Lung (tissue), 12 donors: Measurements from ENCODE around the gene HAUS8. TPM values are rescaled to one million over a fixed set of nuclear protein-coding genes. Genes with fewer than 3 reads are reported as not detected.

Experiments
- ATAC-seq: fragments of 200-7000 bp; cut with Tn5 transposase; one replicate; pipeline ENCODE4 v1.9.1; 2020; ENCODE audit warnings: moderate number of reproducible peaks; ENCODE audit not compliant: insufficient read depth, low FRiP score
- DNase-seq, 3 donors: peaks; one replicate each; pipeline ENCODE4 v3.0.0-alpha.2; 2013 to 2017
- H3K27ac ChIP-seq, 2 donors: one replicate each; pipeline ENCODE4 v1.5.1; 2013; ENCODE audit warnings: mild to moderate bottlenecking in 2 of 2, moderate library complexity in 2 of 2, control low read depth in 1 of 2, inconsistent platforms in 1 of 2, low read depth in 1 of 2, low read length in 1 of 2
- H3K27me3 ChIP-seq, 3 donors: one replicate each; pipeline ENCODE4 v1.5.1; 2013; ENCODE audit warnings: low read length in 2 of 3; ENCODE audit not compliant: control insufficient read depth in 3 of 3, insufficient read depth in 3 of 3
- H3K36me3 ChIP-seq, 4 donors: one replicate each; pipeline ENCODE4 v1.5.1; 2013; ENCODE audit warnings: low read length in 4 of 4, mild to moderate bottlenecking in 1 of 4, moderate library complexity in 1 of 4; ENCODE audit not compliant: control insufficient read depth in 4 of 4, insufficient read depth in 4 of 4
- H3K4me1 ChIP-seq, 5 donors: one replicate each; pipeline ENCODE4 v1.5.1; 2013; ENCODE audit warnings: low read length in 5 of 5, mild to moderate bottlenecking in 2 of 5, moderate library complexity in 1 of 5; ENCODE audit not compliant: control insufficient read depth in 5 of 5, insufficient read depth in 5 of 5
- H3K4me3 ChIP-seq: one replicate; pipeline ENCODE4 v1.5.1; 2013; ENCODE audit warnings: mild to moderate bottlenecking, control low read depth, moderate library complexity
- H3K9ac ChIP-seq, 2 donors: one replicate each; pipeline ENCODE4 v1.5.1; 2013; ENCODE audit warnings: low read length in 2 of 2, control low read depth in 1 of 2; ENCODE audit not compliant: insufficient read depth in 1 of 2
- H3K9me3 ChIP-seq, 4 donors: one replicate each; pipeline ENCODE4 v1.5.1; 2013; ENCODE audit warnings: low read length in 3 of 4, mild to moderate bottlenecking in 1 of 4, moderate library complexity in 1 of 4; ENCODE audit not compliant: control insufficient read depth in 4 of 4, insufficient read depth in 3 of 4
- CTCF ChIP-seq: IDR thresholded peaks from 2 replicates; pipeline ENCODE4 v1.5.1; 2012; ENCODE audit warnings: mild to moderate bottlenecking; ENCODE audit errors: control extremely low read depth, extremely low read depth
- WGBS, 2 donors: extraction: QIAGEN DNeasy Blood & Tissue Kit; methylation state at CpG; one replicate each; pipeline ENCODE4 v1.1.7; 2013; 5-methylcytosine and 5-hydroxymethylcytosine counted together
- polyA plus RNA-seq, 2 donors: library from polyadenylated mRNA; stranded (reverse); fragments of 200-250 nt; gene quantifications; one replicate each; pipeline ENCODE4 v1.2.1, GENCODE V29; 2013
- total RNA-seq, 2 donors: library from RNA; depleted of rRNA in 1 of 2; stranded (reverse); fragments of >200 nt in 1 of 2; gene quantifications; one replicate each; pipeline ENCODE4 v1.2.1, GENCODE V29; 2014 to 2021
- donor health status: control.
- donor health status: control.
- donor health status: Bipolar disorder and iron deficiency.
- donor health status: healthy.
- donor health status: DM: yes; HTN: yes; CAD: no.

The HAUS8 gene
- total and polyA plus RNA-seq, 4 donors: 6.1 to 13.8 (median 8.5) TPM

GRCh38 chr19:17035842-17036424 lies 39.3 kb downstream of the HAUS8 start:
- Histone ChIP-seq H3K36me3 (no peaks in the 10 kb centered on the region), H3K9ac (no peak overlapping the region), H3K9me3 (no peaks in the 10 kb centered on the region), H3K27me3 (no peaks in the 10 kb centered on the region), H3K4me1 (peaks cover 0 to 2% (median 0%) of the 10 kb centered on the region in 5 donors), H3K4me3 (no peak overlapping the region), H3K27ac (no peak overlapping the region)
- no peak for TF ChIP-seq CTCF
- WGBS, 2 donors: 73 to 82% methylated on average over 15 of the region's 15 CpGs
- ATAC-seq (no peak), DNase-seq (peak; percentile 20 to 32 (median 26))

GRCh38 chr19:17031741-17032140 lies 43.5 kb downstream of the HAUS8 start:
- Histone ChIP-seq H3K36me3 (no peaks in the 10 kb centered on the region), H3K9ac (no peak overlapping the region), H3K4me1 (peaks cover 0 to 6% (median 0%) of the 10 kb centered on the region in 5 donors), H3K9me3 (peaks cover 0 to 2% (median 0%) of the 10 kb centered on the region in 4 donors), H3K27me3 (peaks cover 0 to 3% (median 0%) of the 10 kb centered on the region in 3 donors), H3K27ac (no peak overlapping the region), H3K4me3 (no peak overlapping the region)
- DNase-seq: no peak
- no peak for TF ChIP-seq CTCF
- ATAC-seq: no peak
- WGBS, 2 donors: 88 to 92% methylated on average over 6 of the region's 6 CpGs

- H3K36me3 ChIP-seq: peaks cover 0 to 5% (median 0%) of the 10 kb centered on the region in 4 donors
- H3K27ac ChIP-seq: no peak overlapping the region
- H3K4me1 ChIP-seq: peaks cover 0 to 12% (median 4%) of the 10 kb centered on the region in 5 donors
- H3K27me3 ChIP-seq: peaks cover 0 to 3% (median 0%) of the 10 kb centered on the region in 3 donors
- ATAC-seq (no peak), DNase-seq (peak in 2 of 3 donors; percentile 13 to 25)
- H3K9me3 ChIP-seq: peaks cover 0 to 15% (median 4%) of the 10 kb centered on the region in 4 donors
- H3K9ac ChIP-seq: no peak overlapping the region
- TF ChIP-seq CTCF: no peak
- H3K4me3 ChIP-seq: no peak overlapping the region
- WGBS, 2 donors: 58 to 59% methylated on average over 7 of the region's 7 CpGs
Measured at GRCh38 chr19:17027535-17027975, 47.7 kb downstream of the HAUS8 start.
